D721Med (cell line): ENCODE data around the gene PACRG.

Source experiments
- DNase-seq: peaks from one replicate; pipeline ENCODE4 v3.0.0; 2011; ENCODE audit warnings: low spot score; ENCODE audit not compliant: insufficient read length
- FAIRE-seq: peaks from 2 replicates; lab custom pipeline; 2011; peaks lifted over from hg19 to GRCh38; lab: Jason Lieb, UNC
- TF ChIP-seq, protein P1 (sequence below): IDR thresholded peaks from 2 replicates; pipeline ENCODE4 v1.5.1; 2012; ENCODE audit warnings: mild to moderate bottlenecking, control low read depth; ENCODE audit not compliant: insufficient read depth; ENCODE audit errors: missing control alignments

The PACRG gene

GRCh38 chr6:162854228-162854627, 126.5 kb downstream of the PACRG start:
- DNase-seq (no peak), FAIRE-seq (no peak)
- TF ChIP-seq, protein P1, sequence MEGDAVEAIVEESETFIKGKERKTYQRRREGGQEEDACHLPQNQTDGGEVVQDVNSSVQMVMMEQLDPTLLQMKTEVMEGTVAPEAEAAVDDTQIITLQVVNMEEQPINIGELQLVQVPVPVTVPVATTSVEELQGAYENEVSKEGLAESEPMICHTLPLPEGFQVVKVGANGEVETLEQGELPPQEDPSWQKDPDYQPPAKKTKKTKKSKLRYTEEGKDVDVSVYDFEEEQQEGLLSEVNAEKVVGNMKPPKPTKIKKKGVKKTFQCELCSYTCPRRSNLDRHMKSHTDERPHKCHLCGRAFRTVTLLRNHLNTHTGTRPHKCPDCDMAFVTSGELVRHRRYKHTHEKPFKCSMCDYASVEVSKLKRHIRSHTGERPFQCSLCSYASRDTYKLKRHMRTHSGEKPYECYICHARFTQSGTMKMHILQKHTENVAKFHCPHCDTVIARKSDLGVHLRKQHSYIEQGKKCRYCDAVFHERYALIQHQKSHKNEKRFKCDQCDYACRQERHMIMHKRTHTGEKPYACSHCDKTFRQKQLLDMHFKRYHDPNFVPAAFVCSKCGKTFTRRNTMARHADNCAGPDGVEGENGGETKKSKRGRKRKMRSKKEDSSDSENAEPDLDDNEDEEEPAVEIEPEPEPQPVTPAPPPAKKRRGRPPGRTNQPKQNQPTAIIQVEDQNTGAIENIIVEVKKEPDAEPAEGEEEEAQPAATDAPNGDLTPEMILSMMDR: no peak

DNA sequence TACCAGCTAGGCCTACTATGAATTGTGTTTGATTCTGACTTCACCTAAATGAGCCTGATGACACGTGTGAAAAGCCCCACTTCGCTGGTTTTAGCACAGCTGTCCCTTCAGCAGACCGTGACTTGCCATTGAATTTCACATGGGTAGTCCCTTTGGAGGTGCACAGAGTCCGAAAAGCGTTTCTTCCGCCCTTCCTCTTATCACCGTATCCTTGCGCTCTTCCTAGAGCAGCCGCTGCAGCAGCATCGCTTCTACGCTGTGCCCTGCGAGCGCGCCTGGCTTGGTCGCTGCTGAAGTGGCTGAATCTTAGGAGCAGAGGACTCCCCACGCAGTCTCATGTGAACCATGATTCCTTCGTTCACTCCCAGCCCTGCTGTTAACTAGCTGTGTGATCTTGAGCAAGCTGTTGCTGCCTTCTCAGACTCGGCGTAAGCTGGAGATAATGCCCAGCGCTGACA, 127.0 kb downstream of the PACRG start:
- FAIRE-seq: no peak
- TF ChIP-seq, protein P1: no peak
- DNase-seq: no peak

- FAIRE-seq (peak; percentile 61), DNase-seq (no peak)
- TF ChIP-seq, protein P1: peak; percentile 85
These were observed 129.1 kb downstream of the PACRG start for GRCh38 chr6:162856885-162857284.

- TF ChIP-seq, protein P1: no peak
- DNase-seq: no peak
- FAIRE-seq: no peak
These were observed 129.6 kb downstream of the PACRG start for GRCh38 chr6:162857326-162857725.

DNA sequence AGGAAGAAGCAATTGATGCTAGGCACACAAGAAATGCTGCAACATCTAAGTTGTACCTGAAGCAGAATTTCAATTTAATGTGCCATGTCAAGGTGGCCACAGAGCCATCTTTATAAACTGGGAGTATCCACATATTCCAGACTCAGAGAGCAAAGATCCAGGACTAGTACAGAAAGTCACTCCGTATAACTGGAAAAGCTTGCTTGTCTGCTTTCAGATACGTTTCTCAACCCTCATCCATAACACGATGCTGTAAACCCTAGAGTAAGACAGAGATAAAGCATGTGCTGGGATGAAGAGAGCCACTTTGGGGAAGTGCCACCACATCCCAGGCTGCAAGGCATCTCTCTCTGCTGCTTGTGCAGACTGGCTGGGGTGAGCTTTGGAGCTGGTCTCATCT, 134.7 kb downstream of the PACRG start:
- DNase-seq: no peak
- TF ChIP-seq, protein P1: no peak
- no peak for FAIRE-seq

DNA sequence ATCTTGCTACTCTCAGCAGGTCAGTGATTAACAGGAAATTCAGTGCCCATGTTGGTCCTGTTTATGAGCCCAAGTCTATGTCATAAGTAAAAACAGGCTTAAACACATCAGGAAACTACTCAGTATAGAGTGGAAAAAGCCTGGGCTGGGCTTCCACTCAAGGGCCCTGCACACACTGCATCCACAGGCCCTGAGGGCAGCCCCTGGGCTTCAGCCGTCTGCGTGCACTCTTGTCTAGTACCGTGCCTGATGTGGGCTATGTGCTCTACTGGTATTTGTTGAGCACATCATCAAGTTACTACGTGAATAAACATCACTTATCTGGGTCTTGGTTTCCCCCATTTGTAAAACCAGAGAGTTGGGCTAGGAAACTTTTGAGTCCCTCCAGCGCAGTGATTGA, 135.2 kb downstream of the PACRG start:
- no peak for DNase-seq
- TF ChIP-seq, protein P1: no peak
- FAIRE-seq: no peak

DNA sequence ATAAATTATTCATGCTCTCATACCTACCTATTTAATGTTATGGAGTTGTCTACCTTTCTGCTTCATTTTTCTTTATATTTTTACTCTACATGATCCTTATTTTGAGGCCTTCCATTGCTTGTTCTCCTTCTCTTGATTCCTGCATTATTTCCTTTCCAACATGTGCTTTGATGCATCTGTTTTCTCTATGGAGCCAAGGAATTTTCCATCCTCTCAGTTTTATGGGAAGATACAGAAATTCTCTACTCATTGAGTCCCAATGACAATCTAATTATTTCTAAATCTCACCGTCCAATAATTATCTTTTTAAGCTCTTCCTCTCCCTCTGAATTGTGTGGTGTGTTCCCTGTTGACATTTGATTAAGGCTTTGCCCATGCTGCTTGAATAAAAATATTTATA, 136.0 kb downstream of the PACRG start:
- TF ChIP-seq, protein P1: no peak
- DNase-seq (no peak), FAIRE-seq (no peak)
